ENCODE measurements around the gene PXN.
"Not testable (repeated sequence)": the region's sequence is repeated elsewhere in the genome, so short reads cannot be mapped to it uniquely, and the experiment has no call there.

The PXN gene

GRCh38 chr12:120254809-120255208 is 10.7 kb downstream of the PXN start:
- Histone ChIP-seq H3K27me3 (ENCODE audit: low read depth) (no peaks in the 10 kb centered on the region), H3K4me3 (no peak overlapping the region), H3K9me3 (no peaks in the 10 kb centered on the region), H3K36me3 (replicated peaks) (no peaks in the 10 kb centered on the region), H3K4me1 (no peaks in the 10 kb centered on the region; the same call in 1 of the 2 replicates)
- in situ Hi-C loops (cut with MboI; ENCODE audit: low sequenced_read_pairs): no loop called here
- DNase-seq (ENCODE audit: low spot score in 2 of 2): no peak

DNA sequence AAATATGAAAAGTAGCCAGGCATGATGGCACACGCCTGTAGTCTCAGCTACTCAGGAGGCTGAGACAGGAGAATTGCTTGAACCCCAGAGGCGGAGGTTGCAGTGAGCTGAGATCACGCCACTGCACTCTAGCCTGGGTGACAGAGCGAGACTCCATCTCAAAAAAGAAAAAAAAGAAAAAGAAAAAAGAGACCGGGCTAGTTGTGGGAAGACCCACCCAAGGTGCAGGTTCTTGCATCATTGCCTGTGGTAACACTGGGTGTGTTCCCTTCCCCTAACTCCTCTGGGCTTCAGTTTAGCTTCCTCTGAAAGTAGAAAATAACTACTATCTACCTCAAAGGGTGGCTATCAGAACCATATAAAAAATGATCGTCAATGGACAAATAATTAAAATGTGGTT is 12.2 kb downstream of the PXN start:
- H3K9me3 ChIP-seq; H3K4me1 ChIP-seq; H3K36me3 ChIP-seq (replicated peaks); DNase-seq (ENCODE audit: low spot score in 2 of 2); H3K27me3 ChIP-seq (ENCODE audit: low read depth); in situ Hi-C loops (cut with MboI; ENCODE audit: low sequenced_read_pairs); H3K4me3 ChIP-seq: not testable (repeated sequence)

DNA sequence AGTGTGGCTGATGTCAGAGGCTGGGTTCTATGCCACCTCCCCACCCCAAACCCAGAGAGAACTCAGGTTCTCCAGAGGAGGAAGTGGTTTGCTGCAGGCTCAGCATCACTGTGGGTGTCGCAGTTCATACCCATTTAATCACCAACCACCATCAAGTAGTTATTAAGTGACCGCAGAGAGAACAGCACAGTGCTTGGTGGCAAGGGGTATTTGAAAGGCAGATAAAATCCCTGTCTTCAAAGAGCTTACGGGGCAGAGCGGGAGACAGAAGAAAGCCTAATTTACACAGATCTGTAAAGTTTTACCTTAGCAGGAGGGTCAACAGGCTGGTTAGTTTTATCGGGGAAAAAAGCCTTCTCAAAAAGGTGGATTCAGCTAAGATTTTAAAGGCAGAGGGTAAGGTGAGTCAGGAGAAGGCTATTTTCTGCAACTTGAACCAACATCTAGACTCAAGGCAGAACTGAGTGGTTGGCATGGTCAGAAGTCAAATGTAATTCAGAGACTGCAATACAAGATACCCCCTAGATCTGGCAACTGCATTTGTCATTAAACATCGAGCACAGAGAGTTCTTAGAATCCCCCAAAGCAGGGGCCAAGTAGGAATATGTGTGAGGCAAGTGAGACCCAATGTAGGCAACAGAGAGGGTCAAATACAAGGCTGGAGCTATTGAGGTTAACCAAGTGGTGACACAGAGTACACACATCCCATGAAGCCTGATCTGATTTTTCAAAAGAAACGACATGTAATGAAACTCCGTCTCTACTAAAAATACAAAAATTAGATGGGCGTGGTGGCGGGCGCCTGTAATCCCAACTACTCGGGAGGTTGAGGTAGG is 13.2 kb downstream of the PXN start:
- H3K36me3 ChIP-seq (replicated peaks): no peaks in the 10 kb centered on the region
- H3K27me3 ChIP-seq (ENCODE audit: low read depth): no peaks in the 10 kb centered on the region
- H3K9me3 ChIP-seq: no peaks in the 10 kb centered on the region
- H3K4me3 ChIP-seq: no peak overlapping the region
- in situ Hi-C loops (cut with MboI; ENCODE audit: low sequenced_read_pairs): no loop called here
- no peak for DNase-seq (ENCODE audit: low spot score in 2 of 2)
- no peaks in the 10 kb centered on the region; the same call in 1 of the 2 replicates for H3K4me1 ChIP-seq

DNA sequence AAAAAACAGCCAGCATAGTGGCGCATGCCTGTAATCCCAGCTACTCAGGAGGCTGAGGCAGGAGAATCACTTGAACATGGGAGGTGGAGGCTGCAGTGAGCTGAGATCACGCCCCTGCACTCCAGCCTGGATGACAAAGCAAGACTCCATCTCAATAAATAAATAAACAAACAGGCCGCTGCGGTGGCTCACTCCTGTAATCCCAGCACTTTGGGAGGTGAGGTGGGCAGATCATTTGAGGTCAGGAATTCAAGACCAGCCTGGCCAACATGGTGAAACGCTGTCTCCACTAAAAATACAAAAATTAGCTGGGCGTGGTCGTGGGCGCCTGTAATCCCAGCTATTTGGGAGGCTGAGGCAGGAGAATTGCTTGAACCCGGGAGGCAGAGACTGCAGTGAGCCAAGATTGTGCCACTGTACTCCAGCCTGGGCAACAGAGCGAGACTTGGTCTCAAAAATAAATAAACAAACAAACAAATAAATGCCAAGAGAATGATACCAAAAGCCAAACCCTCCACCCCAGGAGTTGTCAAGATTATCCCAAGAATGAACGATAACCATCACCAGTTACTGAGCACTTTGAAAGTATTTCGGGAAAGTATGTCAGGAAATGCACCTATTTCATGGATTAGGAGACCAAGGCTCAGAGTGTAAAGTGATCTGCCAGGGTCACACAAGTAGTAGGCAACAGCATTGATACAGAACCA is 14.0 kb downstream of the PXN start:
- DNase-seq (ENCODE audit: low spot score in 2 of 2); H3K4me1 ChIP-seq; H3K9me3 ChIP-seq; H3K36me3 ChIP-seq (replicated peaks); H3K27me3 ChIP-seq (ENCODE audit: low read depth); H3K4me3 ChIP-seq; in situ Hi-C loops (cut with MboI; ENCODE audit: low sequenced_read_pairs): not testable (repeated sequence)

DNA sequence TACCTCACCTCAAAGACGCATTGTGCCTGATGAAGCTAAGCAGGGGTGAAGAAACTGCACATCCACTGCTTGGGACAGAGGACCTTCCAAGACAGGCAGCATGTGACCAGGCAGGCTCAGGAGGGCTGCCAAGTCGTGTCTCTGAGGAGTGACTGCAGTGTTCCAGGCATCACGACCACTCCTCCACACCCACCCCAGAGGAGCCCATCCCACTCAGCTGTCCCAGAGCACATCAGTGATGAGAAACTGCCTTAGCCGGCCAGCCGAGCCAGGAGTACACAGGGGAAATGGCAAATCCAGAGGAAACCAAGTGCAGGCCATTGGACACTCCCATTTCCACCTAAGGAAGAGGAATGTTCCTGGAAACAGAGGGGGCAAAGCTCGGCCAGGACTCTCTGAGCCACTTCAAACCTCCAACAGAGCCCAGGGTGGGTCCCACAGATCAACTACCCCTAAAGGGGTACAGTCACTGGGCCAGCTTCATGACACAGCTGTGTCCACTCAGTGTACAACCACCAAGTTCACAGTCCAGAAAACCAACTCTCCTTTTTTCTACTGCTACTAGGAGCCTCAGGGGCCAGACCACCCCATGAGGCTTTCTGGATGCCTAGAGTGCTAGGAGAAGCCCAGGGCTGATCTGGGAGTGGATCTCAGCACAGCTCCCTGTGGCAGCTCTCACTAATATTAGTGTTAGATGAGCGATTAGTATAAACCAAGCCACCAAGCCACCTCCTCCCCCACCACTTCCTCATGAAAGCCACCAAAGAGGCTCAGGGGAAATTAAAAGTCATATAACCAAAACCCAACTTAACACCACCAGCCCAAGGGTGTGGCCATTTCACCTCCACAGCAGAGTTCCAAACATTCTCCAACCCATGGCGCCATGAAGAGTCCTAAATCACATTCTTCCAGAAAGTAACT is 15.4 kb downstream of the PXN start:
- Histone ChIP-seq H3K4me3 (no peak overlapping the region), H3K27me3 (ENCODE audit: low read depth) (no peaks in the 10 kb centered on the region), H3K4me1 (no peaks in the 10 kb centered on the region), H3K36me3 (replicated peaks) (no peaks in the 10 kb centered on the region), H3K9me3 (no peaks in the 10 kb centered on the region)
- in situ Hi-C loops (cut with MboI; ENCODE audit: low sequenced_read_pairs): no loop called here
- DNase-seq (ENCODE audit: low spot score in 2 of 2): no peak

DNA sequence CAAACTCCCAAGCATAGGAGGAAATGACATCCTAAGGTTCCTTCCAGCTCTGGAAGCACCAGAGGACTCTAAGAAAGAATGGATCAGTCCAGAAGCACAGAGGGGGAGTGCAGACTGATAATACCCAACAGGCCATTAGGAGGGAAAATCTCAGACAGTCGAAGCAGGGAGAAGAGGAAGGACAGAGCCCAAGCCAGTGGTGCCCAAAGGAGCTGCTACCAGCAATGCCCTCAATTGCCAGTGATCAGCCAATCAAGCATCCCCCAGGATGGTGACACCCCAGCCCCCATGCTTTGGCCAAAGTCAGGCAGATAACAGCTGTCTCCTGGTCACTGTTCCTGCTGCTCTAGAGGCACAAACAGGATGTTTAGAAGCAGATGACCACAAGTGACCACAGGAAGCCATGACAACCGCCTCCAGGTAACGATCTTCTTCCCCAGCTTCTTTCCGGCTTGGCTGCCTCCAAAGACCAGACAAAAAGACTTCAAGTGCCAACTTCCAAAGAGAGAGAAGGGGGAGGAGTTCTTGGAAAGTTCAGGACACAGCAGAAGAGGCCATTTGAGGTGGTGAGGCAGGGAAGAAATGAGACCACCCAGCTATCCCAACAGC is 16.2 kb downstream of the PXN start:
- H3K36me3 ChIP-seq (replicated peaks): no peaks in the 10 kb centered on the region
- no peaks in the 10 kb centered on the region for H3K27me3 ChIP-seq (ENCODE audit: low read depth)
- in situ Hi-C loops (cut with MboI; ENCODE audit: low sequenced_read_pairs): no loop called here
- no peaks in the 10 kb centered on the region for H3K4me1 ChIP-seq
- H3K9me3 ChIP-seq: no peaks in the 10 kb centered on the region
- DNase-seq (ENCODE audit: low spot score in 2 of 2): no peak
- H3K4me3 ChIP-seq: no peak overlapping the region

GRCh38 chr12:120247621-120248030 is 17.9 kb downstream of the PXN start:
- H3K36me3 ChIP-seq (replicated peaks): no peaks in the 10 kb centered on the region
- H3K9me3 ChIP-seq: no peaks in the 10 kb centered on the region
- in situ Hi-C loops (cut with MboI; ENCODE audit: low sequenced_read_pairs): no loop called here
- no peaks in the 10 kb centered on the region for H3K27me3 ChIP-seq (ENCODE audit: low read depth)
- no peak overlapping the region for H3K4me3 ChIP-seq
- DNase-seq (ENCODE audit: low spot score in 2 of 2): no peak
- no peaks in the 10 kb centered on the region; the same call in 1 of the 2 replicates for H3K4me1 ChIP-seq

DNA sequence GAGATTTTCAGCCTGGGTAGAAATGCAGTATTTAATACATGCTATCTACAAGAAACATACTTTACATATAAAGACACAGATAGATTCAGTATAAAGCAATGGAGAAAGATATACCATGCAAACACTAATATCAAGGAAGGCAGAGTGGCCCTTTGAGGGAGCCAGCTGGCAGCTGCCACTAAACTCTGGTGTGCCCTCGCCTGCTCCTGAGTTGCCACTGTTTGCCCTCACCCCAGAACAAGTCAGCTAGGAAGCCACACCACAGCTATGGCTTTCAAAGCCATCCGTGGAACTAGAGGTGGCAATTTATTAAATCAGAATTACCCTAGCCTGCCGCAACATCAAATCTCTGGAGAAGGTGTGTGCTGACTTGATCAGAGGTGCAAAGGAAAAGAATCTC is 18.3 kb downstream of the PXN start:
- Histone ChIP-seq H3K9me3 (no peaks in the 10 kb centered on the region), H3K27me3 (ENCODE audit: low read depth) (no peaks in the 10 kb centered on the region), H3K4me1 (no peaks in the 10 kb centered on the region; the same call in 1 of the 2 replicates), H3K36me3 (replicated peaks) (no peaks in the 10 kb centered on the region), H3K4me3 (no peak overlapping the region)
- no peak for DNase-seq (ENCODE audit: low spot score in 2 of 2)
- in situ Hi-C loops (cut with MboI; ENCODE audit: low sequenced_read_pairs): no loop called here

DNA sequence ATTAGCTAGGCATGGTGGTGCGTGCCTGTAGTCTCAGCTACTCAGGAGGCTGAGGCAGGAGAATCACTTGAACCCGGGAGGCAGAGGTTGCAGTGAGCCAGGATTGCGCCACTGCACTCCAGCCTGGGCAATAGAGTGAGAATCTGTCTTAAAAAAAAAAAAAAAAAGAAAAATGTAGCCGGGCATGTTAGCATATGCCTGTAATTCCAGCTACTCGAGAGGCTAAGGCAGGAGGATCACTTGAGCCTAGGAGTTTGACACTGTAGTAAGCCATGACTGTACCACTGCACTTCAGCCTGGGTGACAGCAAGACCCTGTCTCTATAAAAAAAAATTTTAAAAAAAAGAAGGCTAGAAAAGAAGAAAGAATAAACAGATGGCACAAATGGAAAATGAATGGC is 18.8 kb downstream of the PXN start:
- H3K4me3 ChIP-seq; in situ Hi-C loops (cut with MboI; ENCODE audit: low sequenced_read_pairs); DNase-seq (ENCODE audit: low spot score in 2 of 2); H3K27me3 ChIP-seq (ENCODE audit: low read depth); H3K9me3 ChIP-seq; H3K36me3 ChIP-seq (replicated peaks); H3K4me1 ChIP-seq: not testable (repeated sequence)

DNA sequence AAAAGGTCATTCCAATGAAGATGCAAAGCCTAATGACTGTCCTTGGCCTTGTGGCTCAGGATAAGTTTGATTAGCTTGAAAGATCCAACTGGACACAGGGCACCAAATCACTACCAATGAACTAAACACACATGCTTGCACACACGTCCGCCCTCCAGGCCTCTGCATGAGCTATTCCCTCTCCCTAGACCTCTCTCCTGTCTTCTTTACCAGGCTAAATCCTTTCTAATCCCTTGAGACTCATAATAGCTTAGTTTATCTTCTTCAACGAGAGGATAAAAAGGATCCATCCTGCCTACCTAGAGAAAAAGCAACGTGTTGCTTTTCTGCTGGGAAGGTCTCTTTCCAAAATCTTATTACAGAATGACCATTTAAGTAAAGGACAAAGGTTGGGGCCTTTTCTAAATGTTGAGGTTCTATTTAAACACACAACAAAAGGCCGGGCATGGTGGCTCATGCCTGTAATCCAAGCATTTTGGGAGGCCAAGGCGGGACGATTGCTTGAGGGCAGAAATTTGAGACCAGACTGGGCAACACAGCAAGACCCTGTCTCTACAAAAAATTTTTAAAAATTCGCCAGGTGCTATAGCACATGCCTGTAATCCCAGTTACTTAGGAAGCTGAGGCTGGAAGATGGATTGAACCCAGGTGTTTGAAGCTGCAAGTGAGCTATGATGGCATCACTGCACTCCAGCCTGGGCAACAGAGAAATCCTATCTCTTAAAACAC is 22.4 kb downstream of the PXN start:
- Histone ChIP-seq H3K9me3 (no peaks in the 10 kb centered on the region), H3K27me3 (ENCODE audit: low read depth) (no peaks in the 10 kb centered on the region), H3K36me3 (replicated peaks) (no peaks in the 10 kb centered on the region), H3K4me3 (no peak overlapping the region), H3K4me1 (no peaks in the 10 kb centered on the region; the same call in 1 of the 2 replicates)
- DNase-seq (ENCODE audit: low spot score in 2 of 2): peak; percentile 41 to 55
- in situ Hi-C loops (cut with MboI; ENCODE audit: low sequenced_read_pairs): no loop called here

GRCh38 chr12:120242275-120242799 is 23.2 kb downstream of the PXN start:
- Histone ChIP-seq H3K36me3 (replicated peaks) (no peaks in the 10 kb centered on the region), H3K4me3 (no peak overlapping the region), H3K9me3 (no peaks in the 10 kb centered on the region), H3K4me1 (no peaks in the 10 kb centered on the region; the same call in 1 of the 2 replicates), H3K27me3 (ENCODE audit: low read depth) (no peaks in the 10 kb centered on the region)
- DNase-seq (ENCODE audit: low spot score in 2 of 2): no peak
- in situ Hi-C loops (cut with MboI; ENCODE audit: low sequenced_read_pairs): no loop called here

GRCh38 chr12:120241561-120242274 is 23.8 kb downstream of the PXN start:
- Histone ChIP-seq H3K9me3 (no peaks in the 10 kb centered on the region), H3K36me3 (replicated peaks) (no peaks in the 10 kb centered on the region), H3K4me1 (no peaks in the 10 kb centered on the region; the same call in 1 of the 2 replicates), H3K27me3 (ENCODE audit: low read depth) (no peaks in the 10 kb centered on the region), H3K4me3 (no peak overlapping the region)
- no peak for DNase-seq (ENCODE audit: low spot score in 2 of 2)
- in situ Hi-C loops (cut with MboI; ENCODE audit: low sequenced_read_pairs): no loop called here

Measured in HAP-1 (cell line).